Loucy (cell line): ENCODE results near the gene LHPP.

Experiments used
- EZH2phosphoT487 ChIP-seq: fragments of 200-600 bp; IDR thresholded peaks from 2 replicates; pipeline ENCODE4 v1.6.1; 2018; ENCODE audit warnings: antibody characterized with exemption, mild to moderate bottlenecking, moderate library complexity, borderline replicate concordance
- TF ChIP-seq, protein P1 (sequence below): fragments of 200-600 bp; sonication (generic); conservative IDR thresholded peaks from 2 replicates; pipeline ENCODE4 v1.5.1; 2014; ENCODE audit warnings: mild to moderate bottlenecking, antibody characterized with exemption, low read length

DNA sequence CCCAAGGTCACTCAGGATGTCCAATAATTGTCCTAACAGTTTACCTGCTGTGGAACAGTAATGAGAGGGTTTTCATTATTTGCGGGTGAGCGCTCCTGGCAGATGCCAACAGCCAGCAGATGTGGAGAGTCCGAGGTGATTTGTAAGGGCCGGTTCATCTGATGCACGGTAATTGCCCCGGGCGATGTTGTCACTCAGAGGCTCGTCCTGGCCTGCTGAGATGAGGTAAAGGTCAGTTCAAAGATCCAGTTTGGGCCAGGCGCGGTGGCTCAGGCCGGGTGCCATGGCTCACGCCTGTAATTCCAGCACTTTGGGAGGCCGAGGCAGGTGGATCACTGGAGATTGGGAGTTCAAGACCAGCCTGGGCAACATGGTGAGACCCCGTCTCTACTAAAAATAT is 16.9 kb downstream of the LHPP start:
- TF ChIP-seq, protein P1, sequence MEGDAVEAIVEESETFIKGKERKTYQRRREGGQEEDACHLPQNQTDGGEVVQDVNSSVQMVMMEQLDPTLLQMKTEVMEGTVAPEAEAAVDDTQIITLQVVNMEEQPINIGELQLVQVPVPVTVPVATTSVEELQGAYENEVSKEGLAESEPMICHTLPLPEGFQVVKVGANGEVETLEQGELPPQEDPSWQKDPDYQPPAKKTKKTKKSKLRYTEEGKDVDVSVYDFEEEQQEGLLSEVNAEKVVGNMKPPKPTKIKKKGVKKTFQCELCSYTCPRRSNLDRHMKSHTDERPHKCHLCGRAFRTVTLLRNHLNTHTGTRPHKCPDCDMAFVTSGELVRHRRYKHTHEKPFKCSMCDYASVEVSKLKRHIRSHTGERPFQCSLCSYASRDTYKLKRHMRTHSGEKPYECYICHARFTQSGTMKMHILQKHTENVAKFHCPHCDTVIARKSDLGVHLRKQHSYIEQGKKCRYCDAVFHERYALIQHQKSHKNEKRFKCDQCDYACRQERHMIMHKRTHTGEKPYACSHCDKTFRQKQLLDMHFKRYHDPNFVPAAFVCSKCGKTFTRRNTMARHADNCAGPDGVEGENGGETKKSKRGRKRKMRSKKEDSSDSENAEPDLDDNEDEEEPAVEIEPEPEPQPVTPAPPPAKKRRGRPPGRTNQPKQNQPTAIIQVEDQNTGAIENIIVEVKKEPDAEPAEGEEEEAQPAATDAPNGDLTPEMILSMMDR: no peak
- TF ChIP-seq EZH2phosphoT487: no peak
